ENCODE measurements around the gene TINAGL1. TPM values are rescaled to one million over a fixed set of nuclear protein-coding genes. Genes with fewer than 3 reads are reported as not detected.
A peak's percentile ranks its signal among the peaks of the same experiment; 100 is the strongest.

The TINAGL1 gene
- total and polyA plus RNA-seq, 2 of the 13 experiments (the other 11 are each of a cell fraction or from before 2014, with no cell fraction given): 24.7 to 76.8 TPM

- TF ChIP-seq ZBTB7A (CRISPR knock-in tag; IDR thresholded peaks at IDR 0.05): 0 out of 2 replicates have a peak, but pooled peaks have one; percentile 12
- 0 out of 2 replicates have a peak, but pooled peaks have one; percentile 25 for TF ChIP-seq MYC (CRISPR knock-in tag; IDR thresholded peaks at IDR 0.05; ENCODE audit: borderline replicate concordance)
Measured at GRCh38 chr1:31576743-31577455, 584 bp downstream of the TINAGL1 start (continued).

- H3K36me3 ChIP-seq (replicated peaks in 1 of 2; ENCODE audit: control insufficient read depth in 1 of 2, insufficient read depth in 2 of 2, low read length in 2 of 2): peaks cover under 1 to 3% of the 10 kb centered on the region in 2 experiments; a peak in 2 of 5 replicates
- ChIA-PET CTCF (ENCODE audit: low intra/inter-chr PET ratio, low total read pairs) (no interaction called here), POLR2A (interaction anchor here (1.1 kb wide), 1 partner anchor 10 kb away, joined by 6 read pairs; no protein-coding TSS in a partner anchor)
- no peak overlapping the region for H2AFZ ChIP-seq (ENCODE audit: low read length)
- FAIRE-seq: no peak
- H3K27me3 ChIP-seq (ENCODE audit: control insufficient read depth in 1 of 2, insufficient read depth in 2 of 2, low read length in 2 of 2): no peaks in the 10 kb centered on the region; a peak in 1 of 5 replicates
- peaks cover 88% of the 10 kb centered on the region for H3K4me1 ChIP-seq (ENCODE audit: insufficient read depth, low read length)
- no peaks in the 10 kb centered on the region for H3K9me3 ChIP-seq (ENCODE audit: low read length)
- WGBS (ENCODE audit: low lambda C conversion rate): 40% methylated on average over 6 of the region's 6 CpGs
- intact Hi-C loops (cut with micrococcal nuclease; ENCODE audit: unreplicated experiment) (no loop called here), in situ Hi-C loops (cut with HindIII; ENCODE audit: extremely low pct_ligation_motif_present, low pct_unique_long_range_greater_than_20kb) (no loop called here)
- no peak for ATAC-seq
- peak overlapping the region; percentile 96 for H3K4me2 ChIP-seq (ENCODE audit: low read depth, low read length)
- H3K9ac ChIP-seq (ENCODE audit: insufficient read depth, low read depth, low read length): peak overlapping the region; percentile 72; the same call in 1 of the 2 replicates
- peak overlapping the region; percentile 69 to 84 (median 79) for H3K4me3 ChIP-seq (replicated peaks in 1 of 3; ENCODE audit: insufficient read depth in 1 of 3, low read depth in 2 of 3, low read length in 3 of 3)
- no TSS peak for BruUV-seq (replicated peaks)
- H3K79me2 ChIP-seq (ENCODE audit: insufficient read depth, low read length): peaks cover 21% of the 10 kb centered on the region
- 0 out of 2 replicates have a peak, but pooled peaks cover 2% of the 10 kb centered on the region for H4K20me1 ChIP-seq (ENCODE audit: insufficient read depth, low read length)
- H3K27ac ChIP-seq (ENCODE audit: extremely low read length, insufficient read depth, low read length): no peak overlapping the region
- peak; percentile 24 for DNase-seq (ENCODE audit: low spot score)
- TF ChIP-seq ZNF326 (CRISPR knock-in tag; IDR thresholded peaks at IDR 0.05; ENCODE audit: borderline replicate concordance) (no peak), THRA (CRISPR knock-in tag; IDR thresholded peaks at IDR 0.05; ENCODE audit: borderline replicate concordance) (no peak), RBFOX2 (IDR thresholded peaks at IDR 0.05; ENCODE audit: low read depth, low read length) (0 out of 2 replicates have a peak, but pooled peaks have one; percentile 0), KDM1A (CRISPR knock-in tag; IDR thresholded peaks at IDR 0.05) (peak; percentile 26; the same call in 1 of the 2 replicates), ZNF768 (CRISPR knock-in tag; IDR thresholded peaks at IDR 0.05) (peak; percentile 98), TEAD3 (CRISPR knock-in tag; optimal IDR thresholded peaks at IDR 0.05; ENCODE audit: borderline replicate concordance) (peak; percentile 31), ZNF746 (CRISPR knock-in tag; IDR thresholded peaks at IDR 0.05) (no peak), ZSCAN31 (CRISPR knock-in tag; IDR thresholded peaks at IDR 0.05; ENCODE audit: low read depth) (no peak), ARNTL (CRISPR knock-in tag; IDR thresholded peaks at IDR 0.05) (no peak), ATRX (CRISPR knock-in tag; IDR thresholded peaks at IDR 0.05; ENCODE audit: borderline replicate concordance) (no peak), MXD1 (CRISPR knock-in tag; IDR thresholded peaks at IDR 0.05) (no peak), FOSL2 (CRISPR knock-in tag; IDR thresholded peaks at IDR 0.05) (peak; percentile 42), HNF1B (CRISPR knock-in tag; IDR thresholded peaks at IDR 0.05) (0 out of 2 replicates have a peak, but pooled peaks have one; percentile 12), ATAD3A (CRISPR knock-in tag; IDR thresholded peaks at IDR 0.05) (no peak), POLR2A (IDR thresholded peaks at IDR 0.05; ENCODE audit: insufficient read depth in 1 of 2, low read depth in 2 of 2, low read length in 2 of 2) (0 out of 4 replicates have a peak, but pooled peaks of 1 of the 2 experiments have one; percentile 21), ZMYM3 (CRISPR knock-in tag; IDR thresholded peaks at IDR 0.05) (peak; percentile 71; the same call in 1 of the 2 replicates)
Measured at GRCh38 chr1:31577515-31578192, 1.3 kb downstream of the TINAGL1 start.

Data from HepG2 (cell line).